HG03097 (cell line): Measurements from ENCODE around the gene IL3RA.
"Not testable (repeated sequence)": the region's sequence is repeated elsewhere in the genome, so short reads cannot be mapped to it uniquely, and the experiment has no call there.

Experiments
- ATAC-seq: cut with Tn5 transposase; IDR thresholded peaks from one replicate; pipeline ENCODE4 v1.9.1; 2021; ENCODE audit not compliant: unreplicated experiment, low FRiP score

IL3RA gene

DNA sequence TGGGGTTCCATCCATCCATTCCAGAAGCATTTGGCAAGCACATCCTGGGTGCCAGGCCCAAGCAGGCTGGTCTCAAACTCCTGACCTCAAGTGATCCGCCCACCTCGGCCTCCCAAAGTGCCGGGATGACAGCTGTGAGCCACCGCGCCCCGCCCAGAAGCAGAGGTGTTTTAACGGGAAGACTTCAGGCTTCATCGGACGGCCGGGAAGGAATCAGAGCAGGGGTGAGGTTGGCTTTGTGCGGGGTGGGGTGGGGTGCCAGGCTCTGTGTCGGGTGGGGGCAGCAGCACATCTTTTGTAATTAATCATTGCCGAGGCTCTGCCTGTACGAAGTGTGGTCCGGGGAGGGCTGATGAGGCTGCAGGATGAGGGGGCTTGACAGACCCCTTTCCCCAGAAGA, 60.4 kb downstream of the IL3RA start:
- ATAC-seq: no peak

DNA sequence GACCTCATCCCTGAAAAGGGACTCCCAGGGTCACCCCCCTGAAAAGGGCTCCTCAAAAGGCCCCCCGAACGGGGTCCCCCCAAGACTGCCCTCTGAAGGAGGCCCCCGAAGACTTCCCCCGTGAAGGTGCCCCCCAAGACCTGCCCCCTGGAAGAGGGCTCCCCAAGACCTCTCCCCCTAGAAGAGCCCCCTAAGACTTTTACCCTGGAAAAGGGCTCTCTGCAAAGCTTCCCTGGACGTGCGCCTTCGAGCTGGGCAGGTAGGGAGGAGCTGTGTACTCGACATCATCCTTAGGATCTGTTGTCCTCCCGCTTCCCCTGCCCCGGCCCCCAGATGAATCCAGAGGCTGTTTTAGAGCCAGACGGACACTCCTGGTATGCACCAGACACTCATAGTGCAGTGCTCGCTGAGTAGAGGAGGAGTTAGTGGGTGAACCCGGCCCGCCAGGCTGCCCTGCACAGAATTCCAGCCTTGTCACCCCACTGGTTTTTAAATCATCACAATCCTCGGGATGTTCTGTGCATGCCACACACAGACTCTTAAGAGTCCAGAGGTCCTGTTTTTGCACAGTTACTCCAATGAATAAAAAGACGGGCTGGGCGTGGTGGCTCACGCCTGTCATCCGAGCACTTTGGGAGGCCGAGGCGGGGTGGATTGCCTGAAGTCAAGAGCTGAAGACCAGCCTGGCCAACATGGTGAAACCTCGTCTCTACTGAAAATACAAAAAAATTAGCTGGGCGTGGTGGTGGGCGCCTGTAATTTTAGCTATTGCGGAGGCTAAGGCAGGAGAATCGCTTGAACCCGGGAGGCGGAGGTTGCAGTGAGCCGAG, 61.1 kb downstream of the IL3RA start:
- no peak for ATAC-seq

DNA sequence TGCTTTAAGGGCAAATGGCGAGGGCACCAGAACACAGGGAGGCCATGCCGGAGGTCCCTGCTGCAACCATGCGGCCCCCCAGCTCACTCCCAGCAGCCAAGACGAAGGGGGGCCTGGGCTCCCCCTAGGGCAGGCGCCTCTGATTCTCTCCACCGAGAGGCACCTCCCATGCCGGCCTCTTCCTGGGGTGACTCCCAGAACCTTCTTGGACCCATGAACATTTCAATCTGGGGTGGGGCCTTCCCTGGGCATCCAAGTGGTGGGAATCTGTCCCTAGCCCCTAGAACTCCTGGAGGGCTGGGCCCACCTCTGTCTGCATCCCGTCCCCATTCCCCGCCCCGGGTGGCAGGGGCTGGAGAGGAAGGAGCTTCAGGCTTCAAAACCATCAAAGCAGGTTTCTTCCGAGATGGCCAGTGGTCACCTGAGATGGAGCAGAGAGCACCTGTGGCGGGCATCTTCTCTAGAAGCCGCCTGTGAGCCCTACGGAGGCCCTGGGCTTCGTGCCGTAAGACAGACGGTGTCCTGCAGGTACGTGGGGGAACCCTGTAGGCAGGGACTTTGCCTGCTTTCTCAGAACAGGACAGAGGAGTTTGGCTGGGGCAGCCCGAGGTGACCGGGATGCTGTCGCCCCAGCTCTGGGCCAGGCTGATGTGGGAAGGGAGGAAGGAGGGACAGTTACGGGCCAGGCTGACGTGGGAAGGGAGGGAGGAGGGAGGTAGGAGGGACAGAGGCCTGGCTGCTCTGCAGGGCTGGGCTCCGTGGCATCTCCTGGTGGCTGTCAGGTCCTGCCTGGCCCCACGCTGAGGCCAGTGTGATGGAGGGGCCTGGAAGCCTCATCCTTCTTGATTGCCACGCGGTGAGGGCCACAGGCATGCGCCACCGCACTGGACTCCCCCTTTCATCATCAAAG, 62.1 kb downstream of the IL3RA start:
- ATAC-seq: no peak

DNA sequence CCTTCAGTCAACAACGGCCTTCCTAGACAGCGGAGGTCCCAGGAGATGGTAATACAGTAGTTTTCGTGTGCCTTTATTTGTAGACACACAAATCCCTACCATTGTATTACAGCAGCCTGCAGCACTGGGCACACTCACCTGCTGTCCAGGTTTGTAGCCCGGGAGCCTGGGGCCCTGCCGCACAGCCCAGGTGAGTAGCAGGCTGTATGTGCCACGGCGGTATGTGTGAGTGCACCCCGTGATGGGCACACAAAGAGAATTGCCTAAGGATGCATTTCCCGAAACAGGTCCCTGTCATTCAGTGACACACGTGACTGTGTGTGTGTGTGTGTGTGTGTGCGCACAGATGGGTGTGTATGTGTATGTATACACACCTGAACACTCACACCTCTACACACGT, 63.5 kb downstream of the IL3RA start:
- no peak for ATAC-seq

DNA sequence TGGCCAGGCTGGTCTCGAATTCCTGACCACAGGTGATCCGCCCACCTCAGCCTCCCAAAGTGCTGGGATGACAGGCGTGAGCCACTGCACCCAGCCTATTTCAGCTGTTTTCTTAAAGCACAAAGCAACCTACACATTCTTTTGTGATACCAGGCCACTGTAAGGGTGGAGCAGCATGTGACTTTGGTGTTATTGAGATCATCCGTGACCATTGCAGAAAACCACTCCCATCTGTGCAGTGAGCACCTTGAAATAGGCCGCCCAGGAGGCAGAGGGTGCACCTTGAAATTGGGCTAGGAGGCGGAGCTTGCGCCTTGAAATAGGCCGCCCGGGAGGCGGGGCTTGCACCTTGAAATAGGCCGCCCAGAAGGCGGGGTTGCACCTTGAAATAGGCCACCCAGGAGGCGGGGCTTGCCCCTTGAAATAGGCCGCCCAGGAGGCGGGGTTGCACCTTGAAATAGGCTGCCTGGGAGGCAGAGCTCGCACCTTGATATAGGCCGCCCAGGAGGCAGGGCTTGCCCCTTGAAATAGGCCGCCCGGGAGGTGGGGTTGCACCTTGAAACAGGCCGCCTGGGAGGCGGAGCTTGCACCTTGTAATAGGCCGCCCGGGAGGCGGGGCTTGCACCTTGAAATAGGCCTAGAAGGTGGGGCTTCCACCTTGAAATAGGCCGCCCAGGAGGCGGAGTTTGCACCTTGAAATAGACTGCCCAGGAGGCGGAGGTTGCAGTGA, 64.3 kb downstream of the IL3RA start:
- ATAC-seq: no peak

DNA sequence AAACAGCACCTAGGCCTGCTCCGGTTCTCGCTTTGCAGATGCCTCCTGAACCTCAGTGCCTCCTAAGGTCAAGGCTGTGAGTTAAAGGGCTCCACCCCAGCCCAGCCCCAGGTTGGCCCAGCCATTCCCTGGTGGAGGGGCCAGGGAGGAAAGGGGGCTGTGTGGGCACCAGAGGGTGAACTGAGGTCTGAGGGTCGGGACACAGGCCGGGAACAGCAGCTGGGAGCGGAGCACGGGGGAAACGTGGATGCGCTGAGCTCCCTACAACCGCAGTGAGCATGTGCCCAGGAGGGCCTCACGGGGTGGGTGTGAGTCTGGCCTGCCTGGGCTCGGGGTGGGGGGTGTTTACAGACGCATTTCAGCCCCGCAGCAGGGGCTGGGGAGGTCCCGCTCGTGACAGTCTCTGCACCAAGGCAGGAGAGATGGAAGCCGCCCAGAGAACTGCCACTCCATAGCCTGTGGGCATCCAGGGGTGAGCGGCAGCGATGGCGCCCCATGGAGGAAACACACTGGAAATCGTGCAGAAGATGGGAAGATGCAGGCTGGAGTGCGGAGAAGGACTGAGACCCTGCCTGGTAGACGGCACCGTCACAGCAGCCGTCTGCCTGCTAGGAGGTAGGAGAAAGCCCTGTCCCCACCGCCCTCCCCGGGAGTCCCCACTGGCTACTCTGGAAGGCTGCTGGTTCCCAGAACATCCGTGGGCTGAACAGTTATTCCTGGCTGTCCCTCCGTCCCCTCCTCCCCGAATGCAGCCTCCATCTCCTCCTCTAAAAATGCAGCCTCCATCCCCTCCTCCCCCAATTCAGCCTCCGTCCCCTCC, 65.2 kb downstream of the IL3RA start:
- ATAC-seq: no peak

DNA sequence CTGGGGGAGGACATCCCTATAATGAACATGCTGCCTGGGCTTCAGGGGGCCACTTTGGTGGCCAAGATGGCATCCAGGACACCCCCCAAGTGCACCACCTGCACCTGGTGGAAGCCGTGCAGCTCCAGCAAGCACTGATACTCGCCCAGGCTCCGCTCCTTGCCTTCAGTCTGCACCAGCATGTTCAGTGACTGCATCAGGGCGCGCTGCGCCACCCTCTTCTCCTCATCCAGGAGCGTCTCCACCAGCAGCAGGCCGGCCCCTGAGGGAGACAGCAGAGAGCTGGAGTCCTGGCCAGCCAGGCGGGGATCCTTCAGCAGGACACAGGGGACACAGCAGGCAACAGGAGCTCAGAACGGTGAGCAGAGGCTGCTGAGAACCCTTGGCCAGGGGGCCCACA, 66.6 kb downstream of the IL3RA start:
- no peak for ATAC-seq

DNA sequence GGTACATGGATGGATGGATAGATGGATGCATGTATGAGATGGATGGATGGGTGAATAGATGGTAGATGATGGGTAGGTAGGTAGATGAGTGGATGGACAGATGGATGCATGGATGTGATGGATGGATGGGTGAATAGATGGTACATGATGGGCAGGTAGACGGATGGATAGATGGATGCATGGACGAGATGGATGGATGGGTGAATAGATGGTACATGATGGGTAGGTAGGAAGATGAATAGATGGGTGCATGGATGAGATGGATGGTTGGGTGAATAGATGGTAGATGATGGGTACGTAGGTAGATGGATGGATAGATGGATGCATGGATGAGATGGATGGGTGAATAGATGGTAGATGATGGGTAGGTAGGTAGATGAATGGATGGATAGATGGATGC, 67.3 kb downstream of the IL3RA start:
- not testable (repeated sequence) for ATAC-seq

DNA sequence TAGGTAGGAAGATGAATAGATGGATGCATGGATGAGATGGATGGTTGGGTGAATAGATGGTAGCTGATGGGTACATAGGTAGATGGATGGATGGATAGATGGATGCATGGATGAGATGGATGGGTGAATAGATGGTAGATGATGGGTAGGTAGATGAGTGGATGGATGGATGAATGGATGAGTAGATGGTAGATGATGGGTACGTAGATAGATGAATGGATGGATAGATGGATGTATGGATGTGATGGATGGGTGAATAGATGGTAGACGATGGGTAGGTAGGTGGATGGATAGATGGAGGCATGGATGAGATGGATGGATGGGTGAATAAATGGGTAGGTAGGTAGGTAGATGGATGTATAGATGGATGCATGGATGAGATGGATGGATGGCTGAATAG, 69.2 kb downstream of the IL3RA start:
- not testable (repeated sequence) for ATAC-seq

DNA sequence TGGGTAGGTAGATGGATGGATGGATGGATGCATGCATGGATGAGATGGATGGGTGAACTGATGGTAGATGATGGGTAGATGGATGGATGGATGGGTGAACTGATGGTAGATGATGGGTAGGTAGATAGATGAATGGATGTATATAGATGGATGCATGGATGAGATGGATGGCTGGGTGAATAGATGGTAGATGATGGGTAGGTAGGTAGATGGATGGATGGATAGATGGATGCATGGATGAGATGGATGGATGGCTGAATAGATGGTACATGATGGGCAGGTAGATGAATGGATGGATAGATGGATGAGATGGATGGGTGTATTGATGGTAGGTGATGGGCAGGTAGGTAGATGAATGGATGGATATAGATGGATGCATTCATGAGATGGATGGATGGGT, 70.5 kb downstream of the IL3RA start:
- no peak for ATAC-seq

DNA sequence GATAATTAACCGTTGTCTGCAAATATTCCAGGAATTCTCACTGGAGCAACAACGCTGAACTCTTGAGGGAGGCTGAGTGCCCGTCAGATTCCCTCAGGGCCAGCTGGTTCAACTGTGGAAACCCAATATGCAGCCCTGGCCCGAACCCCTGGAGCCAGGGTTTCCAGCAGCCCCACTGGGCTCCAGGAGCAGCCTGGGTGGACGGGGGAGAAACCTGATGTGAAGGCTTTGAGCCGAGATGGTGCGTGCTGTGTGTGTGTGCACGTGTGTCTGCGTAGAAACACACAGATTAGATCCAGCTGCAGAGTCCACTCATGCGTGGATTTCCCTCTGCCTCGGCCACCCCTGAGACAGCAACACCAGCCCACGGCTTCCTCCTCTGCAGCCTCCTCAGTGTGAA, 74.7 kb downstream of the IL3RA start:
- ATAC-seq: no peak

DNA sequence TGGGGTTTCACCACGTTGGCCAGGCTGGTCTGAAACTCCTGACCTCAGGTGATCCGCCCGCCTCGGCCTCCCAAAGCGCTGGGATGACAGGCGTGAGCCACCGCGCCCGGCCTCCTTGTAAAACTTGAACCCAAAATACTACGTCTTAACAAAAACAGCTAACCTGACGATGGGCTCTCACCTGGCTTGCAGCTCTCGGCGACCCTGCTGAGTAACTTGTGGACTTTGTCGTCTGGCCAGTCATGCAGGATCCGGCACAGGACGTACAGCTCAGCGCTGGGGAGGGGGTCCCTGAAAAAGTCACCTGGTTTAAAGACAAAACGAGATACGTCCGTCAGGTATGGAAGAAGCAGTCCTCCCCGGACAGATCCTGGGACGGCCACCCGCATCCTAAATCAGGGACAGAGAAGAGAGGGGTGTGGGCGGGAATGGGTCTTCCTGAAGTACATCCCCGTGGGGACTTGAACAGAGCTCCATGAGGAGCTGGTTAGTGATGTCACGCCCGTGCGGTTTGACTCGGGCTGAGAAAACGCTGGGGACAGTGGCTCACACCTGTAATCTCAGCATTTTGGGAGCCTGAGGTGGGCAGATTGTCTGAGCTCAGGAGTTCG, 76.1 kb downstream of the IL3RA start:
- ATAC-seq: no peak

DNA sequence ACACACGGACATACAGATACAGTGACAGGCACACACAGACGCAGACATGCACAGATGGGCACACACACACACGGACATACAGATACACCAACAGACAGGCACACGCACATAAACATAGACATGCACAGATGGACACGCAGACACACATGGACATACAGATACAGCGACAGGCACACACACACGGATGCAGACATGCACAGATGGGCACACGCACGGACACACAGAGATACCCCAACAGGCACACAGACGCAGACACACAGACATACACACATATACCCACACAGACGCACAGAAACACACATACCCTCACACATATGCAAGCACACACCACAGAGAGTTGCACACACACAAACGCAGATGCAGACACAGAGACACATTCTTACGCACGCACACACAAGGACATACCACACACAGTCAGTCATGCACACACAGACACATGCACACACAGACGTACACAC, 79.8 kb downstream of the IL3RA start:
- ATAC-seq: no peak

DNA sequence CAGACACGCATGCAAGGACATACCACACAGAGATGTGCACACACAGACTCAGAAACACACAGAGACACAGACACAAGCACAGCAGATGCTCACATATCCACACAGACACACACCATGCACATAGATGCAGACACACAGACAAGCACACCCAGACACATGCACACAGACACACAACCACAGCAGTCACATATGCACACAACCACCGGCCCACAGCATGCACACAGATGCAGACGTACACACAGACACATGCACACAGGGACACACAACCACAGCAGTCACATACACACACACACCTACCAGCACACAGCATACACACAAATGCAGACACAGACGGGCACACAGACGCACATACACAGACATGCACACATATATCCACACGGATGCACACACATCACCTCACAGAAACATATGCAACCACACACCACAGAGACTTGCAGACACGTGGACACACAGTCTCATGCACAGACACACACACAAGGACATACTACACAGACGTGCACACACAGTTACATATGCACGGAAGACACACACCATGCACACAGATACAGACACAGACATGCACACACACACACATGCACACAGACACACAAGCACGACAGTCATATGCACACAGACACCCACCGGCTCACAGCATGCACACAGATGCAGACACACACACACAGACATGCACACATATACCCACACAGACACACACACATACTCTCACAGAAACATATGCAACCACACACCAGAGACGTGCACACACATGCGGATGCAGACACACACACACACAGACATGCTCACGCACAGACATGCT, 80.6 kb downstream of the IL3RA start:
- no peak for ATAC-seq

DNA sequence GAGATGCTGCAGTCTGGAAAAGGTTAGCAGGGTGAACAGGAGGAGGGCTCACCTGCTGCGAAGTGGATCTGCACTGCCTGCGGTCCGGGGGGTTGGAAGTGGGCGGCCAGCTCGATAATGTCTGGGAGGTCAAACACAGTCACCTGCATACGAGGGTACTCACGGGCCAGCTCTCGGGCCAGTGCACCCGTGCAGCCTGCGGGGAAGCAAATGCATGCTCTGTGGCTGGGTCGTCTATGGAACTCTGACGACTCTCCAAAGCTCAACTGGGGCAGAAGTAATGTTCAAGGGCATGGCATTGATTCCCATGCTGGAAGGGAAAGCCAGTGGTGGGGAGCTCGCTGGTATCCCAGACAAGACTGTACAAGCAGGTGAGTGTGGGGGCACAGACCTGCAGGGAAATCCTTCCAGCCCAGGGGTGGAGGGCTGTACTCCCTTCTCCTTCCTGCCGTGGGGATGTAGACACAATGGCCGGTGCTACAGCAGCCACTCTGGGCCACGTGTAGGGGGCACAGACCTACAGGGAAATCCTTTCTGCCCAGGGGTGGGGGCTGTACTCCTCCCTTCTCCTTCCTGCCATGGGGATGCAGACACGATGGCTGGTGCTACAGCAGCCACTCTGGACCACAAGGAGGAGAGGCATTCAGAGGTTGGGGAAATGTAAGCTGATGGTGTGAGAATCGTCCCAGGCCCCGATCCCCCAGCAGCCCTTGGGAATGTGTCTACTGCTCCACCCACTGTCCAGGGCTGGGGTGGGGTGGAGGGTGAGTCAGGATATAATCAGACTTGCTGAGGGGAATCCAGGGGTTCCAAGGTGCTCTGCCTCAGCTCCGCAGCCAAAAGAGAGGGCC, 81.6 kb downstream of the IL3RA start:
- ATAC-seq: no peak

DNA sequence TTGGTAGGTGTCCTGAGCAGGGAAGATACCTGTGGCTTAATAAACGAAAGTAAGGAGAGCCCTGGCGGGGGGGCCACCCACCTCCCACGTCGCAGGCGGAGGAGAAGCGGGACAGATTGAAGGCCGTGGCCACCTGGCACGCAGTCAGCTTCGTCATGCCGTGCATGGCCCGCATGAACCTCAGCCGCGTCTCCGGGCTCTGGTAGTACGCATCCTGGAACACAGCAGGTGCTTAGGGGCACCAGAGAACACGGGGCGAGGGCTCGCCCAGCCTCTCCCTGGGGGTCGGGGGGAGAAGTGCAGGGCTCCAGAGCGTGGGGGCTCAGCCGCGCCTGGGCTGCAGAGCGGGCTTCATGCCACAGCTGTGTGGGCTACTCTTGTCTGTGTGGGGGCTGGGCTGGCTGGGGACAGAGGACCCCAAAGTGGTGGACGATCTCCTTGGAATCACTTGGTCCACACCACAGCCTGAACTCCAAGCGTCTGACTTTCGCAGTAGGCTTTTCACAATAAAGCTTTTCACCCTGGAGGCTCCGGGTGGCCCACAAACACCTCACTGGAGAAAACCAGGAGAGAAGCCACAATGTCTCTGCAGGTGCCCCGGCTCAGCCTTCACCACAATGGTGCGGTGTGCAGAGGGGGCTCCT, 82.4 kb downstream of the IL3RA start:
- ATAC-seq: no peak

DNA sequence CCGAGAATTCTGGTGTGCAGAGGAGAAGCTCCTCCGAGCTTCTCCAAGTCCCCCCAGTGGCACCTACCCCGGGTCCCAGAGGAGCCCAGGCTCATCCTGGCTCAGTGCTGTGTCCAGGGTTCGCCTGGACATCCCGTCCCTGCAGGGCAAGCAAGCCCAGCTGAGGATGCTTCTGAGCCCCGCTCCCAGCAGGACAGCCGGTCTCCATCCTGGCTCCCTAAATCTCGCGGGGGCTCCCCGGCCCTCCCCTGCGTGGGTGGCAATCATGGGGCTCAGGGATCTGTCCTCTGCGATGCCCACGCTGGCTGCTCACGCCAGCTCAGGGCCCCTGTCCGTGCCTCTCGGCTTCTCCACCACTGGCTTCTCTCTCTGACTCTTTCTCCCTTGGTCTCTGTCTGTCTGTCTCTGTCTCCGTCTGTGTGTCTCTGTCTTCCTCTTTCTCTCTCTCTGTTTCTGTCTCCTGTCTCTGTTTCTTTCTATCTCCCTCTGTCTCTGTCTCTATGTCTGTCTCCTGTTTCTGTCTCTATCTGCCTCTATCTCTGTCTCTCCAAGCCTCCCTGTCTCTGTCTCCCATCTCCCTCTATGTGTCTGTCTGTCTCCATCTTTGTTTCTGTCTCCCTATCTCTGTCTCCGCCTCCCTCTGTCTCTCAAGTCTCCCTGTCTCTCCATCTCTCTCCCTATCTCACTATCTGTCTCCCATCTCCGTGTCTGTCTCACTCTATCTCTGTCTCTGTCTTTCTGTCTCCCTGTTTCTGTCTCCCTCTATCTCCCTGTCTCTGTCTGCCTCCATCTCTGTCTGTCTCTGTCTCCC, 83.2 kb downstream of the IL3RA start:
- ATAC-seq: no peak
